Esophagus muscularis mucosa (tissue), 4 donors: Measurements from ENCODE around the gene STOML2. TPM values are rescaled to one million over a fixed set of nuclear protein-coding genes. Genes with fewer than 3 reads are reported as not detected.
"Not testable (repeated sequence)": the region's sequence is repeated elsewhere in the genome, so short reads cannot be mapped to it uniquely, and the experiment has no call there.

Experiments
- DNase-seq: peaks from one replicate; pipeline ENCODE4 v3.0.0-alpha.2; 2017; ENCODE audit errors: extremely low spot score
- H3K27ac ChIP-seq, 4 donors: fragments of 200-600 bp; sonication (generic); replicated peaks in 1 of 4; 1 replicate in 3 of 4; 2 replicates in 1 of 4; pipeline ENCODE4 v1.5.1; 2016 to 2019; ENCODE audit warnings: mild to moderate bottlenecking in 1 of 4
- H3K27me3 ChIP-seq, 4 donors: fragments of 200-600 bp; sonication (generic); one replicate each; pipeline versions ENCODE4 v1.5.1 to v1.6.0; 2016 to 2019
- H3K36me3 ChIP-seq, 4 donors: fragments of 200-600 bp; sonication (generic); one replicate each; pipeline ENCODE4 v1.5.1; 2016 to 2019
- H3K4me1 ChIP-seq, 4 donors: fragments of 200-600 bp; sonication (generic); one replicate each; pipeline ENCODE4 v1.5.1; 2016 to 2019
- H3K4me3 ChIP-seq, 4 donors: fragments of 200-600 bp; sonication (generic); 1 replicate in 2 of 4; 2 replicates in 2 of 4; pipeline ENCODE4 v1.5.1; 2016 to 2019; ENCODE audit warnings: mild to moderate bottlenecking in 4 of 4, moderate library complexity in 1 of 4
- H3K9me3 ChIP-seq, 4 donors: fragments of 200-600 bp; sonication (generic); 1 replicate in 3 of 4; 2 replicates in 1 of 4; pipeline ENCODE4 v1.5.1; 2016 to 2019
- CTCF ChIP-seq, 3 experiments: fragments of 200-600 bp in 2 of 3; fragments of 450-650 bp in 1 of 3; sonication (generic) in 2 of 3; IDR thresholded peaks; one replicate each; pipeline ENCODE4 v1.5.1; 2017 to 2019; ENCODE audit warnings: antibody characterized with exemption in 3 of 3, mild to moderate bottlenecking in 2 of 3, moderate library complexity in 1 of 3
- EP300 ChIP-seq: sonication (generic); formaldehyde crosslinking; IDR thresholded peaks from one replicate; pipeline ENCODE4 v1.6.1; 2017; ENCODE audit warnings: antibody characterized with exemption
- POLR2A ChIP-seq: fragments of 450-650 bp; IDR thresholded peaks from one replicate; pipeline ENCODE4 v1.6.1; 2017; ENCODE audit warnings: antibody characterized with exemption, moderate library complexity, mild to moderate bottlenecking, low read depth
- POLR2AphosphoS5 ChIP-seq, 2 donors: sonication (generic); formaldehyde crosslinking; IDR thresholded peaks; one replicate each; pipeline ENCODE4 v1.6.1; 2017; ENCODE audit warnings: antibody characterized with exemption in 2 of 2
- WGBS: methylation state at CpG from one replicate; pipeline ENCODE4 v1.1.5; 2018; 5-methylcytosine and 5-hydroxymethylcytosine counted together
- intact Hi-C: fragments of 100-400 bp; cut with DNase I; formaldehyde crosslinking; loops from one replicate; pipeline ENCODE4 v1.15.1; 2023
- total RNA-seq, 4 donors: library from RNA; depleted of rRNA; stranded (reverse); fragments of >200 nt; gene quantifications; one replicate each; pipeline versions ENCODE4 v1.1.0 to v1.2.1, GENCODE V29; 2016

The STOML2 gene
- total RNA-seq, result 100 to 1,000 TPM; 108 to 130 (median 123) TPM

- peaks cover 35 to 67% (median 64%) of the 10 kb centered on the region in 4 donors for H3K36me3 ChIP-seq
- intact Hi-C loops, result loop anchor here (5.0 kb wide), 1 partner anchor 374 kb away; no protein-coding TSS in a partner anchor
- H3K4me1 ChIP-seq, result peaks cover 21 to 33% (median 27%) of the 10 kb centered on the region in 4 donors
- peak; percentile 97 for DNase-seq
- H3K4me3 ChIP-seq, result peak within 1 kb of the TSS; percentile 62 to 92 (median 68)
- no peaks in the 10 kb centered on the region for H3K27me3 ChIP-seq
- WGBS, result 2% methylated on average over 19 of the region's 57 CpGs
- peak; percentile 92 for TF ChIP-seq POLR2AphosphoS5 (IDR thresholded peaks at IDR 0.05)
- TF ChIP-seq CTCF (IDR thresholded peaks at IDR 0.05), result peak in 1 of 3 experiments; percentile 29
- TF ChIP-seq POLR2A, result no peak
- TF ChIP-seq EP300, result no peak
- no peaks in the 10 kb centered on the region for H3K9me3 ChIP-seq
- H3K27ac ChIP-seq, result peak within 1 kb of the TSS; percentile 81 to 91 (median 88)
Observed at GRCh38 chr9:35102769-35103659, at the start of gene STOML2. Gene STOML2, minus strand, starts transcription at chr9:35103131. Its CDS starts 37 bp downstream, at chr9:35103094.

DNA sequence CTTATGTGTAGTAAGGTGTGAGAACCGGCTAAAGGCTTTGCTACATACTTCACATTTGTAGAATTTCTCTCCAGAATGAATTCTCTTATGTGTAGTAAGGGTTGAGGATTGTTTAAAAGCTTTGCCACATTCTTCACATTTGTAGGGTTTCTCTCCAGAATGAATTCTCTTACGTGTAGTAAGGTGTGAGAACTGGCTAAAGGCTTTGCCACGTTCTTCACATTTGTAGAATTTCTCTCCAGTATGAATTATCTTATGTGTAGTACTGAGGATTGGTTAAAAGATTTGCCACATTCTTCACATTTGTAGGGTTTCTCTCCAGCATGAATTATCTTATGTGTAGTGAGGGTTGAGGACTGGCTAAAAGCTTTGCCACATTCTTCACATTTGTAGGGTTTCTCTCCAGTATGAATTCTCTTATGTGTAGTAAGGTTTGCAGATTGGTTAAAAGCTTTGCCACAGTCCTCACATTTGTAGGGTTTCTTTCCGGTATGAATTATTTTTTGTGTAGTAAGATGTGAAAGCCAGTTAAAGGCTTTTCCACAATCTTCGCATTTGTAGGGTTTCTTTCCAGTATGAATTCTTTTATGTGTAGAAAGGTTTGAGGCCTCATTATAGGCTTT is 45.1 kb upstream of the STOML2 start:
- H3K4me1 ChIP-seq, H3K27ac ChIP-seq, H3K36me3 ChIP-seq, DNase-seq, H3K27me3 ChIP-seq, intact Hi-C loops, H3K4me3 ChIP-seq: not testable (repeated sequence)
- peaks cover 0 to 39% (median 27%) of the 10 kb centered on the region in 4 donors for H3K9me3 ChIP-seq
- WGBS, result 71% methylated on average over 5 of the region's 5 CpGs

GRCh38 chr9:35142037-35142436 is 39.1 kb upstream of the STOML2 start:
- Histone ChIP-seq H3K27ac (no peak overlapping the region), H3K4me3 (no peak overlapping the region), H3K27me3 (no peaks in the 10 kb centered on the region), H3K4me1 (no peaks in the 10 kb centered on the region), H3K36me3 (no peaks in the 10 kb centered on the region), H3K9me3 (peaks cover 0 to 31% (median 22%) of the 10 kb centered on the region in 4 donors)
- no peak for DNase-seq
- no peak for TF ChIP-seq POLR2AphosphoS5 (IDR thresholded peaks at IDR 0.05)
- no peak for TF ChIP-seq POLR2A
- no peak for TF ChIP-seq CTCF (IDR thresholded peaks at IDR 0.05)
- TF ChIP-seq EP300, result no peak
- intact Hi-C loops, result no loop called here
- WGBS, result 89% methylated on average over 5 of the region's 5 CpGs

- intact Hi-C loops, result no loop called here
- peaks cover 0 to 27% (median 22%) of the 10 kb centered on the region in 4 donors for H3K9me3 ChIP-seq
- no peak for DNase-seq
- TF ChIP-seq POLR2AphosphoS5 (IDR thresholded peaks at IDR 0.05), result no peak
- TF ChIP-seq POLR2A, result no peak
- TF ChIP-seq EP300, result no peak
- no peak for TF ChIP-seq CTCF (IDR thresholded peaks at IDR 0.05)
- no peaks in the 10 kb centered on the region for H3K36me3 ChIP-seq
- H3K27me3 ChIP-seq, result no peaks in the 10 kb centered on the region
- H3K4me1 ChIP-seq, result no peaks in the 10 kb centered on the region
- H3K4me3 ChIP-seq, result no peak overlapping the region
- no peak overlapping the region for H3K27ac ChIP-seq
- 87% methylated on average over 2 of the region's 2 CpGs for WGBS
Observed at GRCh38 chr9:35140093-35140492, 37.2 kb upstream of the STOML2 start.

GRCh38 chr9:35136866-35137265 is 33.9 kb upstream of the STOML2 start:
- intact Hi-C loops, result no loop called here
- H3K4me1 ChIP-seq, result peaks cover 0 to 7% (median 0%) of the 10 kb centered on the region in 4 donors
- no peak for TF ChIP-seq CTCF (IDR thresholded peaks at IDR 0.05)
- no peak for TF ChIP-seq POLR2AphosphoS5 (IDR thresholded peaks at IDR 0.05)
- no peak for TF ChIP-seq EP300
- no peak for TF ChIP-seq POLR2A
- no peak for DNase-seq
- no peaks in the 10 kb centered on the region for H3K36me3 ChIP-seq
- H3K27ac ChIP-seq, result no peak overlapping the region
- H3K27me3 ChIP-seq, result no peaks in the 10 kb centered on the region
- peaks cover 0 to 8% (median 4%) of the 10 kb centered on the region in 4 donors for H3K9me3 ChIP-seq
- WGBS, result 81% methylated on average over 8 of the region's 8 CpGs
- H3K4me3 ChIP-seq, result no peak overlapping the region
